SH-SY5Y (cell line): ENCODE data around the gene LMNA.

Source experiments
- GATA2 ChIP-seq: IDR thresholded peaks from 2 replicates; pipeline ENCODE4 v1.6.1; 2011; ENCODE audit warnings: mild to moderate bottlenecking, low read depth, low read length
- GATA3 ChIP-seq: IDR thresholded peaks from 2 replicates; pipeline ENCODE4 v1.6.1; 2011; ENCODE audit warnings: low read depth, mild to moderate bottlenecking, low read length, moderate library complexity

- TF ChIP-seq GATA3 (no peak), GATA2 (no peak)
These were observed 9.4 kb upstream of the LMNA start for GRCh38 chr1:156104861-156105832.
